Peyer's patch (tissue), 4 donors: ENCODE data around the gene CASS4.

Source experiments
- POLR2A ChIP-seq, 2 donors: fragments of 450-650 bp; IDR thresholded peaks; one replicate each; pipeline ENCODE4 v1.5.1; 2017; ENCODE audit warnings: antibody characterized with exemption in 2 of 2, mild to moderate bottlenecking in 2 of 2, moderate library complexity in 2 of 2
- TF ChIP-seq, protein P1 (sequence below), 6 experiments: fragments of 450-650 bp in 4 of 6; fragments of 200-600 bp in 2 of 6; sonication (generic) in 1 of 6; IDR thresholded peaks; one replicate each; pipeline ENCODE4 v1.5.1; 2017 to 2019; ENCODE audit warnings: antibody characterized with exemption in 6 of 6, mild to moderate bottlenecking in 3 of 6, moderate library complexity in 1 of 6

DNA sequence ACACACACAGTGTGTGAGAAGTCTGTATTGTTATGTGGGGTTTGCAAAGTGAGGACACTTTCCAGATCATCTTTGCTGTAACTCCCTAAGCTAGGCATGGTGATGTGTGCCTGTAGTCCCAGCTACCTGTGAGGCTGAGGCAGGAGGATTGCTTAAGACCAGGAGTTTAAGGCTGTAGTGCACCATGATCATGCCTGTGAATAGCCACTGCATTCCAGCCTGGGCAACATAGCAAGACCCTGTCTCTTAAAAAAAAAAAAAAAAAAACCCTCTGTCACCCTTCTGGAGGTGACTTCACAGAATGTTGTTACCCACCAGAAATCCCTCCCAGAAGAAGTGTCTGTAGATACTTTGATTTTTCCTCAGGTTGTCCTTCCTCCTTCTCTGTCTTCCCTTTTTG lies 14.9 kb downstream of the CASS4 start:
- TF ChIP-seq, protein P1, sequence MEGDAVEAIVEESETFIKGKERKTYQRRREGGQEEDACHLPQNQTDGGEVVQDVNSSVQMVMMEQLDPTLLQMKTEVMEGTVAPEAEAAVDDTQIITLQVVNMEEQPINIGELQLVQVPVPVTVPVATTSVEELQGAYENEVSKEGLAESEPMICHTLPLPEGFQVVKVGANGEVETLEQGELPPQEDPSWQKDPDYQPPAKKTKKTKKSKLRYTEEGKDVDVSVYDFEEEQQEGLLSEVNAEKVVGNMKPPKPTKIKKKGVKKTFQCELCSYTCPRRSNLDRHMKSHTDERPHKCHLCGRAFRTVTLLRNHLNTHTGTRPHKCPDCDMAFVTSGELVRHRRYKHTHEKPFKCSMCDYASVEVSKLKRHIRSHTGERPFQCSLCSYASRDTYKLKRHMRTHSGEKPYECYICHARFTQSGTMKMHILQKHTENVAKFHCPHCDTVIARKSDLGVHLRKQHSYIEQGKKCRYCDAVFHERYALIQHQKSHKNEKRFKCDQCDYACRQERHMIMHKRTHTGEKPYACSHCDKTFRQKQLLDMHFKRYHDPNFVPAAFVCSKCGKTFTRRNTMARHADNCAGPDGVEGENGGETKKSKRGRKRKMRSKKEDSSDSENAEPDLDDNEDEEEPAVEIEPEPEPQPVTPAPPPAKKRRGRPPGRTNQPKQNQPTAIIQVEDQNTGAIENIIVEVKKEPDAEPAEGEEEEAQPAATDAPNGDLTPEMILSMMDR (IDR thresholded peaks at IDR 0.05), result no peak
- no peak for TF ChIP-seq POLR2A (IDR thresholded peaks at IDR 0.05)
